GM19023 (cell line): Measurements from ENCODE around the gene CACNA1C.
"Not testable (repeated sequence)": the region's sequence is repeated elsewhere in the genome, so short reads cannot be mapped to it uniquely, and the experiment has no call there.

Experiments used
- ATAC-seq: cut with Tn5 transposase; IDR thresholded peaks from one replicate; pipeline ENCODE4 v1.9.1; 2021; ENCODE audit warnings: mild to moderate bottlenecking, moderate library complexity; ENCODE audit not compliant: unreplicated experiment

The CACNA1C gene

DNA sequence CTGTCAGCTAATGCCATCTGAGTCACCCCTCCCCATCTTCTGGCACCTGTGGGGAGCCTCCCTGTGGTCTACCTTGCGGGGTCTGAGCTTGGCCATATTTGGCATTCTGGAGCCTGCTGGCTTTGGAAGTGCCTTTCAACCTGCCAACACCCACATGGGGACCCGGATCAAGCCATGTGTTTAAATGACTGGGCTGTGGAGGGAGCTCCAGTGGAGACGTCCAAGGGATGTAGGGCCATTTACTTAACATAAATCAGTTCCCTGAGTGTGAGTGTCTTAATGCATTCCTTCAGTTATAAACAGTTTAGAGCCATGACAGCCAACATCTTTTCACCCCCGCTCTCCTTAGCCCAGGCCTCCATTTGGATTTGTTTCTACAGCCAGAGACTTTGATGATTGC lies 22.0 kb downstream of the CACNA1C start:
- ATAC-seq = no peak

- no peak for ATAC-seq
Measured at GRCh38 chr12:2075508-2076195, 22.9 kb downstream of the CACNA1C start.

- ATAC-seq = no peak
Measured at GRCh38 chr12:2076196-2076570, 23.4 kb downstream of the CACNA1C start.

DNA sequence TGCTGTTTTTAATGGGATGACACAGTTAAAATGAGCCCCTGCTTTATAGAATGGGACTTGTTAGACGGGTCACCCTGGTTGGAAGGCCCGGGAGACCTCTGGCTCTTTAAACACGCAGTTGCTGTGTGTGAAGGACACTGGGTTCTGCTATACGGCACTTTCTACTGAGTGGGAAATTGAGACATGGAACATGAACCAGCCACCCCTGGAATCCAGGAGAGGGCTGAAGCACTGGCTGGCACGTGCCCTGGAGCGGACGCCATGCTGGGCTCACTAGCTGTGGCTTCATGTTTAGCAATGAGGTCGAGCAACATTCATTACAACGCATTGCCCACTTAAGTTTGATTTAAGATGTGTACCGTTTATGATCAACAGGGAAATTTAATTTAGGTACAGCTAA lies 23.9 kb downstream of the CACNA1C start:
- ATAC-seq = no peak

- ATAC-seq = no peak
Measured at GRCh38 chr12:2080604-2081003, 27.8 kb downstream of the CACNA1C start.

DNA sequence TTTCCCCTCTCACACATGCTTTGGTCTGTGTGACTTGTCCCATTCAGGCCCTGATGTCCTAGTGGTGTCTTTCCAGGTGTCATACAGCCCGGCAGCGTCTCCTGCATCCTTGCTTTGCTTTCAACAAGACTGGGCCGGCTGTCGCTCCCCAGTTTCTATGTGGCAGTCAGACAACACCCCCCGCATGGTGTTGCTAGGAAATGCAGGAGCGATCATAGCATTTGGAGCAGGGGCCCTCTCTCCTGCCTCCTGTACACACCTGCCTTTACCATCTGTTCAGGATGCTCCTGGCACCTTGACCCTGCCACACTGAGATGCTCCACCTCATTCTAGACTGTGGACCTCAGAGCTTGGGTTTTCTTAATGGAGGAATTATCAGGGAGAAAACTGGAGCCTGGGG lies 29.5 kb downstream of the CACNA1C start:
- ATAC-seq = no peak

DNA sequence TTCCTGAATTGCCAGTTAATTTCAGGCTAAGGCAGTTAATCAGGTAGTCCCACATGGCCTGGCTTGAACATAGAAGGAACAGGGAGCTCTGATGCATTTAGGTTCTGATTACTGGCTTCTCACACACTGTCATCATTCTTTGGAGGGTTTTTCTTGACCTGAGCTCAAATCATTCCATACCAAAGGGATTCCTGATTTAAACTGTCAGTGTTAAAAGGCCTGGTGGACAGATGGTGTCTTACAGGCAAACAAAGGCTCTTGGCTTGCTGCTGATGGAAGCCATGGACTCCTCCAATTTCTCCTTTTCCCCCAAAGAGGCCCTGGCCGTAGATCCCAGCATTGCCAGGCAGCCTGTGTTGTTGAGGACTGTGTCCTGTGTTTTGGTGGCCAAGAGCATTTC lies 30.2 kb downstream of the CACNA1C start:
- no peak for ATAC-seq

DNA sequence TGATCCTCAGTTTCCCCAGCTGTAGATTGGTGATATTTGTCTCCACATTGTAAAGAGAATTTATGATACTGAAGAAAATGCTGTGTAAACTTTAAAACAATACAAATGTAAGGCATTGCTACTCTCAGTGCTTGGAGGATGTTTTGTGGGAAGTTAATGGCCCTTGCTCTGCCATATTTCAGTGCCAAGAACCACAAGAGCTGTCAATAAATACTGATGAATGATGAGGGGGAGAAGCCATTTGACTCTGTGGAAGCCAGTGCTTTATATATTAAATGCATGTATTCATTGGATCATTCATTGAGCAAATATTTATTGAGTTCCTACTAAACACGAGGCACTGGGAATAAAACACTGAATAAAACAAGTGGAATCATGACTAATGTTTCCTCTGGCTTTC lies 30.8 kb downstream of the CACNA1C start:
- no peak for ATAC-seq

GRCh38 chr12:2084553-2085296 lies 31.9 kb downstream of the CACNA1C start:
- no peak for ATAC-seq

GRCh38 chr12:2092354-2092753 lies 39.6 kb downstream of the CACNA1C start:
- no peak for ATAC-seq

- ATAC-seq = no peak
Measured at GRCh38 chr12:2092890-2093289, 40.1 kb downstream of the CACNA1C start.

DNA sequence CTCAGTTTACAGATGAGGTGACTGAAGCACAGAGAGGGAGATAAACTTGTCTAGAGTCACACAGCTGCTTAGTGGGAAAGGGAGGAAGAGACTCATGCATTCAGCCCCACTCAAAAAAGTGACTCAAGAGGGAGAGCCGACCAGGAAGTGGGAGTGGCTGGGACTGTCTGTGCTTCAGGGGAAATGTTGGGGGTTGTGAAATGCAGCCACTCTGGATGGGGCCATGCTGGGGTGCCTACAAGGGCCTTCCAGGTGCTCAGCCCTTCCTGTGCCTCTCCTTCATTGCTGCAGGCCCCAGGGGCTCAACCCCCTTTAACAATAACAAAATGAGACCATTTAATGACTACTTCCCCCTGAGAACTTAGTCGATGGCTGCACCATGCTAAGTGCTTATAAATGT lies 41.8 kb downstream of the CACNA1C start:
- no peak for ATAC-seq

GRCh38 chr12:2095878-2096277 lies 43.1 kb downstream of the CACNA1C start:
- ATAC-seq = no peak

DNA sequence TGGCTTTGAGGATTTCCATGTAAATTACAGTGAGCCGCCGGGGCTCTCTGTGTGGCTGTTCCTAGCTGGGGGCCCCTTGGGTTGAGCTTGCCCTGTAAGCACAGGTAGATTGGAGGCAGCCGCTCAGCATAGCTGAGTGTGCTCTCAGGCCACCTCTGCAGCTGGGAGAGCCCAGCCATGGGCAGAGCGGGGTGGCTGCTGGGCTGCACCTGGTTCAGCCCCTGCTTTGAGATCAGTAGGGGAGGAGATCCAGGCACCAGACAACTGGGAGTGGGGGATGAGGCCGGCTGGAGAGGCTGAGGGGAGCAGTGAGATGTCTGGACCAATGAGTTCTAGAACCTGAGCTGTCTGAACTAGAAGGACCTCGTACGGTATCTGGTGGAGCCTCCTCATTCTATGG lies 44.8 kb downstream of the CACNA1C start:
- no peak for ATAC-seq

GRCh38 chr12:2098852-2099251 lies 46.1 kb downstream of the CACNA1C start:
- no peak for ATAC-seq

DNA sequence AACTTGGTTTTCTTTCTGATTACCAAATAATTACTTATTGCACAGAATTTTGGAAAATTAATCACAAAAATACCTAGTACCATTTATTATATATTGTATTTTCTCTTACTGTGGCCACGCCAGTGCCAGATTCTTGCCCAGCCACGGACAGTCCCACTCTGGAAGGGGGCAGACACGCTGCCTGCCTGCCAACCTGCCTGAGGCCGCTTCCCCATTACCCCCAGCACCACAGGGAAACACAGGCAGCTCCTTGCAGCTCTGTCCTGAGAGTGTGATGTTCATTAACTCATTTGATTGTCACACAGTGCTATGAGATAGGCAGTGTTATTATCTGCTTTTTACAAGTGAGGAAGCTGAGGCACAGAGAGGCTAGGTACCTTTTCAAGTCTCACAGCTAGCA lies 46.8 kb downstream of the CACNA1C start:
- ATAC-seq = no peak

GRCh38 chr12:2101359-2101758 lies 48.6 kb downstream of the CACNA1C start:
- ATAC-seq = no peak

DNA sequence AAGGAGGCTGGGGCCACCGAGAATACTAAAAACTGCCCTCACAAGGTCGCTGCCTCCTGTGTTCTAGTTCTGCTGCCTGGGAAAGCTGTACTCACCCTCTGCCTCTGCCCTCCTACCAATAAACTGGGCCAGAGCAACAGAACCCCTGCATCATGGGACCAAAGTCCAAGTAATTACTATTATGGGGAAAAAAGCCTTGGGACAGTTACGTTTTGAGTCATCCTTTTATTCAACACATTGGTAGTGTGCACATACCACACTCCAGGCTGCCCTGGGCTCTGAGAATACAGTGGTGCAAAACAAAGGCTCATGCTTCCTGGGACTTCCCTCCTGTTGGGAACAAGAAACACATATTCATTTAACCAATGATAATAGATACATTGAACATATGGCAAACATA lies 49.0 kb downstream of the CACNA1C start:
- no peak for ATAC-seq

- not testable (repeated sequence) for ATAC-seq
Measured at GRCh38 chr12:2102736-2103135, 49.9 kb downstream of the CACNA1C start.

DNA sequence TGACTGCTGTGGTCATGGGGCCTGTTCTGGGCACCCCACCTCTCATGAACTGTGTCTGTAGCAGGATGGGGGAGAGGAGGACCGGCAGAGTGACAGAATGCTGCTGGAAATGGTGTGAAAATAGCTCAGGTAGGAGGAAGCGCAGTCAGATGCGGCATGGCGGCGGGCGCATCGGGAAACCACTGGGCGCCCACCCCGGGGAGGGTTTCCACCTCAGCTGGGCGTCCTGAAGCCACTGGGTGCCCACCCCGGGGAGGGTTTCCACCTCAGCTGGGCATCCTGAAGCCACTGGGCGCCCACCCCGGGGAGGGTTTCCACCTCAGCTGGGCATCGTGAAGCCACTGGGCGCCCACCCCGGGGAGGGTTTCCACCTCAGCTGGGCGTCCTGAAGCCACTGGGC lies 52.6 kb downstream of the CACNA1C start:
- ATAC-seq = not testable (repeated sequence)

DNA sequence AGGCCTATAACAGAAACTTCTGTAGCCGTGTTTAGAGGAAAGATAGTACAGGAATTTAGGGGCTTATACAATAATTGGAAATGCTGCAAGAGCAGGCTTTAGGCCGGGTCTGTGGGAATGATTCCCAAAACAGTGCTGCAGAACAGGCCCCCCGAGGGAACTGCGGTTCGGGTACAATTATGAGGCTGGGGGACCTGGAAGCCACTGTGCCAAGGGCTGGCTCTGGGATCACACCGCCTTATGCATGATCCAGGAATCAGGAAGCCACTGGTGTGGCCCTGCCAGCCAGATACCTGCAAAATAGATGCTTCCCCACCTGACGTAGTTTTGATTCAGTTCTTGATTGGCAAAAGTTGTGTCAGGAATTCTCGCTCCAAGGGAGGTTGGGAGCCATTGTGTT lies 55.4 kb downstream of the CACNA1C start:
- no peak for ATAC-seq

- ATAC-seq = no peak
Measured at GRCh38 chr12:2108975-2109671, 56.3 kb downstream of the CACNA1C start.
